Activated CD8-positive, alpha-beta T cell treated with anti-CD3 and anti-CD28 coated beads for 36 hours (primary cell): ENCODE data around the gene CNP. TPM values are rescaled to one million over a fixed set of nuclear protein-coding genes. Genes with fewer than 3 reads are reported as not detected.

Experiments
- ATAC-seq: fragments of 200-7000 bp; cut with Tn5 transposase; one replicate; pipeline ENCODE4 v1.10.0; 2021; ENCODE audit warnings: mild to moderate bottlenecking, moderate library complexity
- CTCF ChIA-PET: fragments of 350-600 bp; sonication (Branson Sonifier 250); formaldehyde crosslinking; loops from one replicate; lab custom pipeline; 2021; ENCODE audit warnings: antibody characterized with exemption; lab: Charles Lee
- POLR2A ChIA-PET: fragments of 350-600 bp; sonication (Branson Sonifier 250); formaldehyde crosslinking; loops from one replicate; lab custom pipeline; 2021; ENCODE audit warnings: antibody characterized with exemption; lab: Charles Lee
- DNase-seq: peaks from one replicate; pipeline ENCODE4 v3.0.0-alpha.2; 2020
- H3K27ac Mint-ChIP-seq: one replicate; pipeline ENCODE4 v1.8.0; 2021; ENCODE audit warnings: mild to moderate bottlenecking, mixed read lengths
- H3K27me3 Mint-ChIP-seq: one replicate; pipeline ENCODE4 v1.8.0; 2021; ENCODE audit warnings: mixed read lengths
- H3K36me3 Mint-ChIP-seq: one replicate; pipeline ENCODE4 v1.8.0; 2021; ENCODE audit warnings: low read depth, mixed read lengths
- H3K4me1 Mint-ChIP-seq: one replicate; pipeline ENCODE4 v1.8.0; 2021; ENCODE audit warnings: low read depth, mixed read lengths
- H3K4me3 Mint-ChIP-seq: one replicate; pipeline ENCODE4 v1.8.0; 2021; ENCODE audit warnings: mild to moderate bottlenecking, moderate library complexity, mixed read lengths
- H3K9me3 Mint-ChIP-seq: one replicate; pipeline ENCODE4 v1.8.0; 2021; ENCODE audit warnings: mixed read lengths
- intact Hi-C: fragments of 100-400 bp; cut with micrococcal nuclease; formaldehyde crosslinking; loops from one replicate; pipeline ENCODE4 v1.10.0; 2022
- total RNA-seq, 2 experiments: library from RNA; stranded (reverse); gene quantifications; one replicate each; pipeline ENCODE4 v1.2.3, GENCODE V29; 2021
- TF ChIP-seq, protein P1 (sequence below): fragments of 200-600 bp; IDR thresholded peaks from one replicate; pipeline ENCODE4 v1.8.0; 2022; ENCODE audit warnings: antibody characterized with exemption, mild to moderate bottlenecking

Gene CNP
- total RNA-seq, 2 experiments from 2014 or later, result 50.1 to 54.5 TPM

DNA sequence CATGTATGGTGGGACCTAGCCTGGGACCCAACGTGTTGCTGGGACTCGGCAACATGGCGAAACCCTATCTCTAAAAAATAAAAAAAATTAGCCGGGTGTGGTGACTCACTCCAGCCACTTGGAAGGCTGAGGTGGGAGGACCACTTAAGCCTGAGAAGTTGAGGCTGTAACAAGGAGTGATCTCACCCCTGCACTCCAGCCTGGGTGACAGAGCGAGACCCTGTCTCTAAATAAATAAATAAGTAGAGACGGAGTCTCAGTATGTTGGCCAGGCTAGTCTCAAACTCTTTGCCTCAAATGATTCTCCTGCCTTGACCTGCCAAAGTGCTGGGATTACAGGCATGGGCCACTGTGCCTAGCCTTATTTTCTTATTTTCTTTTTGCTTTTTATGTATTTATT lies 10.1 kb upstream of the CNP start:
- no peaks in the 10 kb centered on the region for H3K36me3 Mint-ChIP-seq
- ATAC-seq (no peak), DNase-seq (no peak)
- ChIA-PET POLR2A (no interaction called here), CTCF (no interaction called here)
- TF ChIP-seq, protein P1, sequence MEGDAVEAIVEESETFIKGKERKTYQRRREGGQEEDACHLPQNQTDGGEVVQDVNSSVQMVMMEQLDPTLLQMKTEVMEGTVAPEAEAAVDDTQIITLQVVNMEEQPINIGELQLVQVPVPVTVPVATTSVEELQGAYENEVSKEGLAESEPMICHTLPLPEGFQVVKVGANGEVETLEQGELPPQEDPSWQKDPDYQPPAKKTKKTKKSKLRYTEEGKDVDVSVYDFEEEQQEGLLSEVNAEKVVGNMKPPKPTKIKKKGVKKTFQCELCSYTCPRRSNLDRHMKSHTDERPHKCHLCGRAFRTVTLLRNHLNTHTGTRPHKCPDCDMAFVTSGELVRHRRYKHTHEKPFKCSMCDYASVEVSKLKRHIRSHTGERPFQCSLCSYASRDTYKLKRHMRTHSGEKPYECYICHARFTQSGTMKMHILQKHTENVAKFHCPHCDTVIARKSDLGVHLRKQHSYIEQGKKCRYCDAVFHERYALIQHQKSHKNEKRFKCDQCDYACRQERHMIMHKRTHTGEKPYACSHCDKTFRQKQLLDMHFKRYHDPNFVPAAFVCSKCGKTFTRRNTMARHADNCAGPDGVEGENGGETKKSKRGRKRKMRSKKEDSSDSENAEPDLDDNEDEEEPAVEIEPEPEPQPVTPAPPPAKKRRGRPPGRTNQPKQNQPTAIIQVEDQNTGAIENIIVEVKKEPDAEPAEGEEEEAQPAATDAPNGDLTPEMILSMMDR, result no peak
- H3K4me1 Mint-ChIP-seq, result no peaks in the 10 kb centered on the region
- H3K27ac Mint-ChIP-seq, result no peak overlapping the region
- H3K9me3 Mint-ChIP-seq, result no peaks in the 10 kb centered on the region
- H3K4me3 Mint-ChIP-seq, result no peak overlapping the region
- no peaks in the 10 kb centered on the region for H3K27me3 Mint-ChIP-seq
- intact Hi-C loops, result no loop called here

DNA sequence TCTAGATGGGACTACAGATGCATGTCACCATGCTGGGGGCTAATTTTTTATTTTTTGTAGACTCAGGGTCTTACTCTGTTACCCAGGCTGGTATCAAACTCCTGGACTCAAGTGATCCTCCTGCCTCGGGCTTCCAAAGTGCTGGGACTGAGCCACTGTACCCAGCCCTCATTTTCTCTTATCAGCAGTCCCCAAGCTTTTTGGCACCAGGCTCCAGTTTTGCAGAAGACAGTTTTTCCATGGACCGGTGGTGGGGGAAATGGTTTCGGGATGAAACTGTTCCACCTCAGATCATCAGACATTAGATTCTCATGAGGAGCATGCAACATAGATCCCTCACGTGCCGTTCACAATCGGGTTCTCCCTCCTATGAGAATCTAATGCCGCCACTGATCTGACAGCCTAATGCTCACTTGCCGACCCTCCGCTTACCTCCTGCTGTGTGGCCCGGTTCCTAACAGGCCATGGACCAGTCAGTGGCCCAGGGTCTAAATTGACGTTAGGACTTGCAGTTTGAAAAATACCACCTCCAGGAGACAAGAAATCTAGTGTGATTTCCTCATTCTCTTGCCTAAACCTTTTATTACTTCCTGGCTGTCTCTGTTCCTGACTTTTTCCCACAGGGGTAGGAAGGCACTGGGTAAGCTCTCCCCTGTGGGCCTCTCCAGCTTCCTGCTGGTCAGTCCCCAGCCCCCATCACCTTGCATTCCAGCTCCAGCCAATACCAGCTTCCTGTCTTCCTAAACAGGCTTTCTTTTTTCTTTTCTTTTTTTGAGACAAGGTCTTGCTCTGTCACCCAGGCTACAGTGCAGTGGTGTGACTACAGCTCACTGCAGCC lies 9.3 kb upstream of the CNP start:
- TF ChIP-seq, protein P1, result no peak
- H3K36me3 Mint-ChIP-seq, result no peaks in the 10 kb centered on the region
- ATAC-seq, result no peak
- POLR2A ChIA-PET, result no interaction called here
- intact Hi-C loops, result no loop called here
- no peaks in the 10 kb centered on the region for H3K27me3 Mint-ChIP-seq
- H3K4me1 Mint-ChIP-seq, result no peaks in the 10 kb centered on the region
- no peaks in the 10 kb centered on the region for H3K9me3 Mint-ChIP-seq
- no peak for DNase-seq
- no peak overlapping the region for H3K4me3 Mint-ChIP-seq
- CTCF ChIA-PET, result no interaction called here
- H3K27ac Mint-ChIP-seq, result no peak overlapping the region

DNA sequence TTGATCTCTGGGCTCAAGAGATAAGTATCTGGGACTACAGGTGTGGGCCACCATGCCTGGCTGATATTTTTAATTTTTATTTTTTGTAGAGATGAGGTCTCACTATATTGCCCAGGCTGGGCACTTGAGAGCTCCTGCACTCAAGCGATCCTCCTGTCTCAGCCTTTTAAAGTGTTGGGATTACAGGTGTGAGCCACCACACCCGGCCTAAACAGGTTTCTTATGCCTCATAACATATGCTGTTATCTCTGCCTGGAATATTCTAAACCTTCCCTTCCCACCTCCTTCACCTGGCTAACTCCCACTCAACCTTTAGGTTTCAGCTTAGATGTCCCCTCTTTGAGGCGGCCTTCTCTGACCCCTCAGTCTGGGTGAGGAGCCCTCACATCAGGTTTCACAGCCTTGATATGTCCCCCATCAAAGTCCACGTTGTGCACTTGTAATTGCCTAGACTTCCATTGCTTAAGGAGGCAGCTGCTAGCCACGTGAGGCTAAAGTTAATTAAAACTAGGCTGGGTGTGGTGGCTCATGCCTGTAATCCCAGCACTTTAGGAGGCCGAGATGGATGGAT lies 8.6 kb upstream of the CNP start:
- intact Hi-C loops, result no loop called here
- Mint-ChIP-seq H3K4me1 (no peaks in the 10 kb centered on the region), H3K27ac (no peak overlapping the region), H3K9me3 (no peaks in the 10 kb centered on the region), H3K4me3 (no peak overlapping the region), H3K27me3 (no peaks in the 10 kb centered on the region), H3K36me3 (no peaks in the 10 kb centered on the region)
- no peak for DNase-seq
- ChIA-PET CTCF (no interaction called here), POLR2A (no interaction called here)
- TF ChIP-seq, protein P1, result no peak
- no peak for ATAC-seq

DNA sequence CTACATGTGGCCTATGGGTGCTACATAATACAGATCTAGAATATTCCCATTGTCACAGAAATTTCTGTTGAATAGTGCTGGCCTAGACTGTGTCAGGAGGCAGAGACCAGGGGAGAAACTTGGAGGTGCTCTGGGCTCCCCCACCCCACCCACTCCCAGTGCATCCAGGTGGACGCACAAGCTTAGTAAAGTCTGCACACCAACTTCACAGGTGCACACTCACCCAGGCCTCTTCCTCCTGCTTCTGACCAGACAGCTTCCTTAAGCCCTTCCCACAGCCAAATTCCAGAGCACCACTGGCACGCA lies 7.6 kb upstream of the CNP start:
- POLR2A ChIA-PET, result interaction anchor here (1.1 to 1.4 kb wide), 2 partner anchors 13 to 26 kb away, joined by 3 read pairs; no protein-coding TSS in a partner anchor
- intact Hi-C loops, result no loop called here
- ATAC-seq (no peak), DNase-seq (no peak)
- TF ChIP-seq, protein P1, result no peak
- CTCF ChIA-PET, result interaction anchor here (0.8 kb wide), 1 partner anchor 23 kb away, joined by 3 read pairs; no protein-coding TSS in a partner anchor
- H3K9me3 Mint-ChIP-seq, result no peaks in the 10 kb centered on the region
- H3K27ac Mint-ChIP-seq, result no peak overlapping the region
- no peaks in the 10 kb centered on the region for H3K27me3 Mint-ChIP-seq
- no peak overlapping the region for H3K4me3 Mint-ChIP-seq
- no peaks in the 10 kb centered on the region for H3K4me1 Mint-ChIP-seq
- H3K36me3 Mint-ChIP-seq, result no peaks in the 10 kb centered on the region
